GM18870 (cell line): ENCODE measurements around the gene LRRFIP1.
"Not testable (repeated sequence)": the region's sequence is repeated elsewhere in the genome, so short reads cannot be mapped to it uniquely, and the experiment has no call there.

Source experiments
- ATAC-seq: cut with Tn5 transposase; IDR thresholded peaks from one replicate; pipeline ENCODE4 v1.9.1; 2021; ENCODE audit warnings: moderate library complexity; ENCODE audit not compliant: unreplicated experiment

LRRFIP1 gene

DNA sequence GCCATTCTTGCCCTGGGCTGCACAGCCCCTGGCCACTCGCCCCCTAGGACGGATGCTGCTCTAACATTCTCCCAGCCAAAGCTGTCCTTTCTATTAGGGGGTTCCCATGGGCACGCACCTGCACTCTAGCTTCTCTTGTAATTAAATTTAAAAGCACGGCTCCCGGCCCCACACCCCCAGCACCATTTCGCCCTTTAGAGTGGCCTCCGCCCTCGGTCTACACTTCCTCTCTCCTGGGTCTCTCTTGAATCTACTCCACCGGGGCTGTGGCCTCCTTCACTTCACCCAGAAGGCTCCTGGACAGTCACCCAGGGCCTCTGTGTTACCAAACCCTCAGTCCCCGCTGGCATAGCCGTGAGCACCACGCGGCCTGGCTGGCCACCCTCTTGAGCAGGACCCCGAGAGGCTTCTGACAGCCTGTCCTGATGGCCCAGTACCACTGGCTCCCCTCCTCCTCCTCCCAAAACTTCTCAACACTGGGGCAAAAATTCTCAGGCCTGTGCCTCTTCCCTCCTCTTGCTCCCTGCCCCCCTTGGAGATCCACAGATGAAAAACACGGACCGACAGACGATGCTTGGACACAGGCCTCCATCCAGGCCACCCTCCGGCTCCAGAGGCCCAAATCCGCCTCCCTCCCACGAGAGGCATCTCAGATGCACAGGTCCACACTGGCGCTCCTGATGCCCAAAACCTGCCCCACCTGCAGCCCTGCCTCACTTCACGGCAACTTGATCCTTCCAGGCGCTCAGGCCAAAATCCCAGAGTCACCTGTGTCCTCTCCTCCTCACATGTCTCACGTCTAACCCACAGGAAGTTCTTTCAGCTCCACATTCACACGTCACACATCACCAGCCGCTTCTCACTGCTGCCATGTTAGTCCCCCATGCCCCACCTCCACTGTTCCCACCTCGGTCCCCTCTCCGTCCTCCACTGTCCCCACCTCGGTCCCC is 29.9 kb upstream of the LRRFIP1 start:
- ATAC-seq = no peak

GRCh38 chr2:237598468-237599208 is 28.7 kb upstream of the LRRFIP1 start:
- ATAC-seq = no peak

GRCh38 chr2:237599465-237600110 is 27.8 kb upstream of the LRRFIP1 start:
- ATAC-seq = no peak

- no peak for ATAC-seq
Measured at GRCh38 chr2:237600205-237600846, 27.1 kb upstream of the LRRFIP1 start.

- ATAC-seq = no peak
Measured at GRCh38 chr2:237601453-237602116, 25.8 kb upstream of the LRRFIP1 start.

- ATAC-seq = no peak
Measured at GRCh38 chr2:237602409-237602808, 25.0 kb upstream of the LRRFIP1 start.

DNA sequence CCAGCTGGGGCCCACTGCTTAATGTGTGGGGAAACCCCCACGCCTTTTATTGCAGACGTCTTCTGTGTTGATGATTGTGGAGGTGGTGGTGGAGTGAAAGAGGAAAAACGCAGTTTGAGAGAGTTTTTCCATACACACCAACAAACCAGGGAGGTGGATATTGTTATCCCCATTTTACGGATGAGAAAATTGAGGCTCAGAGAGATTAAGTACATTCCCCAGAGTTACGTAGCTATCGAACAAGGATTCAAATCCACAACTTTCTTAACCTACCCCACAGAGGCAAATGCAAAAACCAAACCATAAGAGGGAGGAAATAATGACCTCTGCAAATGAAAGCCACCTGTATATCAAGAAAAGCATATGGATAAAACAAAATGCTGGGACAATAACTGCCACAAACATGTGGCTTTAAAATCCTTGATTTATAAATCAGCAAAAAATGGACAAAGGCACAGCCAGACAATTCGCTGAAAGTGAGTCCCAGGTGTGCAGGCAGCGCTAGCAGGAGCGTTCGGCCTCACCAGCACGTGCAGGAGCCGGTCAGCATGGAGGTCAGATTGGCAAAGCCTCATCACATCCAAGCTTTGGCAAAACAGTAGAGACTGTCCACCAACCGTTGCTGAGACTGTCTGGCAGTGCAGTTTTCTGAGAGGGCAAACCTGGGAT is 24.2 kb upstream of the LRRFIP1 start:
- ATAC-seq = no peak

DNA sequence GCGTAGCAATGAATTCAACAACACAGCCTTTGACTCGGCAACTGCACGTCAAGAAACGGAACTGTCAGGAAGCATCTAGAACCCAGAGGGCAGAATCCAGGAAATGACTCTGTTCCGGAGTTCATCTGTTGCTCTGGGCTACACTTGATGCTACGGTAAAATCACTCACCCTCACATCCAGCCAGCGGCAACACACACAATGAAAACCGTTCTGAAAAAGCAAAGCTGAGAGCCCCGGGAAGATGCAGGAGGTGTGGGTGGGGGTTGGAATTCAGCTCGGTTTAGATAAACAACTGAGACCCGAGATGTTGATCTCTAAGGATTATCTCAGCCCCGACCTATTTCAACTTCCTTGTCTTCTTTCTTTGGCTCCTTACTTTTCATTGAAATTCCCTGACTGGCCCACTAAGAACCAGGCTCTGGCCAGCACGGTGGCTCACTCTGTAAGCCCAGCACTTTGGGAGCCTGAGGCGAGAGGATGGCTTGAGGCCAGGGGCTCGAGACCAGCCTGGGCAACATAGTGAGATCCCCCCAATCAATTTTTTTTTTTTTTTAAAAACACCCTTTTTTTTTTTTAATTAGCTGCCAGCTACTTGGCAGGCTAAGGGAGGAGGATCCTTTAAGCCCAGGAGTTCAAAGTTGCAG is 23.5 kb upstream of the LRRFIP1 start:
- no peak for ATAC-seq

DNA sequence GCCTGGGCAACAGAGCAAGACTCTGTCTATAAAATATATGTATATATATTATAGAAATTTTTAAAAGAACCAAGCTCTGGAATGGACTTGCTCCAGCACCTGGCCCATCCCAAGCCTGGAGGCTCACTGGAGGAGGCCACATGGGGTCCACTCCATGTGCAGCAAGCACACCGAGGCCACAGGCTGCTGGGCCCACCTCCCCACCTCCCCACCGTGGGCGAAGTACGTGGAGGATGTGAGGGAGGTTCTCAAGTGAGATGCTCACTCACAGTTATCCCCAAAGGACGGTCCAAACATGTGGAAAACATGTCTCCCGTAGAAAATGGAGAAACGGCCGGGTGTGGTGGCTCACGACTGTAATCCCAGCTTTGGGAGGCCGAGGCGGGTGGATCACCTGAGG is 23.0 kb upstream of the LRRFIP1 start:
- ATAC-seq = no peak

DNA sequence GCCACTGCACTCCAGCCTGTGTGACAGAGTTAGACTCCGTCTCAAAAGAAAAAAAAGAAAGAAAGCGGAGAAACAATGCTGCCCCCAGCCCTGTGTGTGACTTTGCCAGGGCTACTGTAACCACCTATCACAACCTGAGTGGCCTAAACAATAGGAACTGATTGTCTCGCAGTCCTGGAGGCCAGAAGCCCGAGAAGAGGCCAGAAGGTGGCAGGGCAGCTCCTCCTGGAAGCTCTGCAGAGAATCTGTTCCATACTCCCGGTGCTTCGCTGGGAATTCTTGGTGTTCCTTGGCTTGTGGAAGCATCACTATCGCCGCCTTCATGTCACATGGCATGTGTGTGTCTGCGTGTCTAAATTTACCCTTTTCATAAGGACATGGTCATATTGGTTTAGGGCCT is 22.4 kb upstream of the LRRFIP1 start:
- ATAC-seq = no peak

DNA sequence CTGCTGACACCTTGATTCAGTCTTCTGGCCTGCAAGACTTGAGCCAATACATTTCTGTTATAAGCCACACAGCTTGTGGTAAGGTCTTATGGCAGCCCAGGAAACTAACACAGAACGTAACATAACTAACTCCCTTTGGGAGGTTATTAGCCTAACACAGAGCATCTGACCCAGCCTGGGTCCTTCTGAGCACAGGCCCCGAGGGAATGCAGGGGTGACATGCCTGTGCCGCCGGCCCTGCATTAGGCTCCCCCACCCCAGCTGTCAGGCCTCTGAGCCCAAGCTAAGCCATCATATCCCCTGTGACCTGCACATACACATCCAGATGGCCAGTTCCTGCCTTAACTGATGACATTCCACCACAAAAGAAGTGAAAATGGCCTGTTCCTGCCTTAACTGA is 20.9 kb upstream of the LRRFIP1 start:
- not testable (repeated sequence) for ATAC-seq

- no peak for ATAC-seq
Measured at GRCh38 chr2:237612527-237613357, 14.6 kb upstream of the LRRFIP1 start.

- no peak for ATAC-seq
Measured at GRCh38 chr2:237613679-237614078, 13.7 kb upstream of the LRRFIP1 start.

GRCh38 chr2:237614151-237614720 is 13.2 kb upstream of the LRRFIP1 start:
- ATAC-seq = no peak

- no peak for ATAC-seq
Measured at GRCh38 chr2:237615631-237616249, 11.6 kb upstream of the LRRFIP1 start.

DNA sequence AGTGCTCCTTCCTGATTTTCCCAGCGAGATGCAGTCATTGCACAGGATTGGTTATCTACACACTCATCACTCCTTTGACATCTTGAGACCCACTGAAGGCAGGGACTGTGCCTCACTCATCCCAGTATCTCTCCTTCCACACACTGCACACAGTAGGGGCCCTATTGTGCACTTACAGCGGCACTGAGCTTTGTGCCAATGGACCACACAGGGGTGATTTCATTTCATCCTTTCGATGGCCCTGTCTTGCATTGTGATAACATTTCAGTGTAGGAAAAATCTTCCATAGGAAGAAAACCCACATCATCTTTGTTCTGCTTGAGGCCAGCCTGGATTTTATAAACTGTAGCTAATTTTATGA is 11.0 kb upstream of the LRRFIP1 start:
- no peak for ATAC-seq

- ATAC-seq = no peak
Measured at GRCh38 chr2:237616734-237617586, 10.4 kb upstream of the LRRFIP1 start.
